SH-SY5Y (cell line): ENCODE data around the gene DCK.

Experiments
- GATA2 ChIP-seq: IDR thresholded peaks from 2 replicates; pipeline ENCODE4 v1.6.1; 2011; ENCODE audit warnings: mild to moderate bottlenecking, low read depth, low read length
- GATA3 ChIP-seq: IDR thresholded peaks from 2 replicates; pipeline ENCODE4 v1.6.1; 2011; ENCODE audit warnings: low read depth, mild to moderate bottlenecking, low read length, moderate library complexity

- TF ChIP-seq GATA2 (no peak), GATA3 (no peak)
These were observed 13.9 kb upstream of the DCK start for GRCh38 chr4:70979445-70980008.
